GM04503 (cell line): ENCODE data around the gene CFAP44.
"Not testable (repeated sequence)": the region's sequence is repeated elsewhere in the genome, so short reads cannot be mapped to it uniquely, and the experiment has no call there.

ENCODE experiments used
- DNase-seq: peaks from one replicate; pipeline ENCODE4 v3.0.0-alpha.2; 2012; ENCODE audit warnings: low read depth

CFAP44 gene, protein sequence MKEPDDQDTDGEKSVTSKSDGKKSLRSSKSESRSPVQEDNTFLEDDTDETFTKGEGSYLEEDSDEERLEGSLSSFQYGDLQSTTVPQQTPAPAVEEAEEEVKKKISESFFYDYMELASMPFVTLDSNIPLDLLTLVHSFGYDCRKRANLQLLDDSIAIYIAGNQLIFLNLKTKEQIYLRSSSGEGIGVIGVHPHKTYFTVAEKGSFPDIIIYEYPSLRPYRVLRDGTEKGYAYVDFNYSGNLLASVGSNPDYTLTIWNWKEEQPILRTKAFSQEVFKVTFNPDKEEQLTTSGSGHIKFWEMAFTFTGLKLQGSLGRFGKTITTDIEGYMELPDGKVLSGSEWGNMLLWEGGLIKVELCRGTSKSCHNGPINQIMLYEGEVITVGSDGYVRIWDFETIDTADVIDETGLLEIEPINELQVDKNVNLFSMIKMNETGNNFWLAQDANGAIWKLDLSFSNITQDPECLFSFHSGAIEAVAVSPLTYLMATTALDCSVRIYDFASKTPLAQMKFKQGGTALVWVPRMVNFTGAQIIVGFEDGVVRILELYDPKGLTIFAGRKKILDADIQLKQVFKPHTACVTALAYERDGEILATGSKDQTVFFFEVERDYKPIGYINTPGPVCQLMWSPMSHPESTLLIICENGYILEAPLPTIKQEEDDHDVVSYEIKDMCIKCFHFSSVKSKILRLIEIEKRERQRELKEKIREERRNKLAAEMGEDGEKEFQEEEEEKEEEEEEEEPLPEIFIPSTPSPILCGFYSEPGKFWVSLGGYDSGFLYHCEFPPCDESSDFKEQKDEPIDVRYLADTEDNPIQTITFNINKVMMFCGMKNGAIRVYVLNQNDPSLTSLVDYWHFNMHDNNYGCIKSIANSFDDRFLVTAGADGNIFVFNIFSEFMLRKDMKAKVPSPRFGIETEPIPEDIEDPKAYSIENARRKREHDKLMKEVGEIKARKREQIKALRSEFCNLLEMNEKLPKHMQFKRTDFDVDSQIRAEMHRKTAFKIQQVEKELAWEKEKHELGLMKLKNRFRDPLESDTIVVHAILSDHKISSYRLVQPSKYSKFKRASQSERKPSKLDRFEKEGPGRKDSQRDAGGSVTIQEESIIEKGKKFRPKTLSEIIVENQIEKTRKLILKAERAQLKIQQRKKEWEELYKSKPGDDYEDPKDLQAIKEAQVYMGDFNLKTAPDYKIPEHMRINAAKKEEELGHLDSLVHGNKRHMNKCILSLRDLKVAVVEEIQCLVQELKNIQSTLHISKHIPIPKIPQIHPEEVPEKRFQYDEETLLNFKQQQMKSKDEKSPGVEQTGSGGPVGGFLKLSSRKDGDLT (N-terminal part only)

DNA sequence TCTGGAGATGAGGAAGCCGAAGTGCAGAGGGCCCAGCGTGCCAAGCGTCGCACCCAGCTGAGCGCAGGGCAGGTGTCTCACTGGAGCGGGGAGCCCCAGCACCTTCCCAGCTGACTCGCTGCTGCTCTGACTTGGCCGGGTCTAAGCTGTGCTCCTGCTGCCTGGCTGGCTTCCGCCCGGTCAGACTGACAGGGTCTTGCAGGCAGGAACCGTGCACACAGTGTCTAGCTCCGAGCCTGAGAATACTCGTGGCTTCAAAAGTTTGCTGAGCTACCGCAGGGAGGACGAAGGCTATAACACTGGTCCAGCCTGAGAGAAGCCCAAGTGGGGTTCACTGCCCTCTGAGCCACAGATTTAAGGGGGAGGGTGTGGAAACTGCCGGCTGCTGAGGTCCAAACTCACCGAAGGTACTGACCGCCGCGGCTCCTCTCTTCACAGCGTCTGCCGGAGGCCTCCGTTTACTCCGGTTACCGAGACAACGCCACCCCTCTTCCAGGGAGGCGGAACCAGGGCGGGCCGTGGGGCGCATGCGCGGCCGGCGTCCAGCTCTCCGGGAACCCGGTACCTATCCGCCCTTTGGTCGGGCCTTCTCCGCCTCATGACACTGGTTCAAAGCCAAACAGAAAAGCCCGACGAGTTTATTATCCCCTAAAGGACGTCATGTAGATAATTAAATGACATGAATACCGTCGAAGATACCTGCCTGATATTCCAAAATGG is at the start of gene CFAP44:
TSS of gene CFAP44 (minus strand) at position 443 of the 720 bp plus-strand sequence. CDS start 7,829 bp downstream, outside the sequence.
- no peak for DNase-seq

DNA sequence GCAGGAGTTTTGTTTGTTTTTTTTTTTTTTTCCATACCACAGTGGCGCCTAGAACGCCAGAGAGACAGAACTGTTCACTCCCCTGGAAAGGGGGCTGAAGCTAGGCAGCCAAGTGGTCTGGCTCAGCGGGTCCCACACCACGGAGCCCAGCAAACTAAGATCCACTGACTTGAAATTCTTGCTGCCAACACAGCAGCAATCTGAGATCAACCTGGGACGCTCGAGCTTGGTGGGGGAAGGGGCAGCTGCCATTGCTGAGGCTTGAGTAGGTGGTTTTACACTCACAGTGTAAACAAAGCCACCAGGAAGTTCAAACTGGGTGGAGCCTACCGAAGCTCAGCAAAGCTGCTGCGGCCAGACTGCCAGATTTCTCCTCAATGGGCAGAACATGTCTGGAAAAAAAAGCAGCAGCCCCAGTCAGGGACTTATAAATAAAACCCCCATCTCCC is 43.9 kb upstream of the CFAP44 start:
- DNase-seq: no peak

DNA sequence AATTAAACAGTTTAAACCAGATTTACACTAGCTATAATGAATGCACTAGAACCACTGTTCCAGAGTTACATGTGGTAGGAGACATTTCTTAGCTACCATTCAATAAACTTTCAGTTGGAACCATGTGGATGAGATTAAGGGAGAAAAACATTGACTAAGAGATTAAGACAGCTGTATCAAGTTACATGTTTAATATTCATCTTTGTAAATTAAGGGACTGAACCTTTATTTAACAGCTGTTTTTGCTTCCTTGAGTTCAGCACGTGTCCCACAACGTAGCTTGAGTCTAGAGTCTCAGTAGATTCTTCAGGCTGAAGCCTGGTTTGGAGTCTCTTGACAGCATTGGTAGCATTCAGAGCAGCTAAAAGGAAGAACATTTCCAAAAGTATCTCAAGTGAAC is 27.2 kb upstream of the CFAP44 start:
- DNase-seq: no peak

DNA sequence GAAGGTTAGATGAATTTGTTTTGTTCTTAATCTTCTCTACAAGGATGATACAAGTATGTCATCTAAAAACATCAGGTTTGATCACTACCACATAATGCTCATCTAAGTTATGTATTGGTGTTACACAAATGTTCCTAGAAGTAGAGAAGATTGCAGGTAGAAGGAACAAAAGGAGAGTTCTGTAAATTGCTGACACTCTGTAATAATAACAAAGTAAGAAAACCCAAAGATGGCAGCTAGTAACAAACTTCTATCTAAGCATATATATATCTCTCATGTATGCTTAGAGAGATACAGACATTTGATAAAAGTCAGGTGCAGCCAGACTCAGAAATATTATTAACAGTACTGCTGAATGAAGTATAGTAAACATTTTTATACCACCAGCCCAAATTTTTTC is 20.2 kb upstream of the CFAP44 start:
- DNase-seq: no peak

DNA sequence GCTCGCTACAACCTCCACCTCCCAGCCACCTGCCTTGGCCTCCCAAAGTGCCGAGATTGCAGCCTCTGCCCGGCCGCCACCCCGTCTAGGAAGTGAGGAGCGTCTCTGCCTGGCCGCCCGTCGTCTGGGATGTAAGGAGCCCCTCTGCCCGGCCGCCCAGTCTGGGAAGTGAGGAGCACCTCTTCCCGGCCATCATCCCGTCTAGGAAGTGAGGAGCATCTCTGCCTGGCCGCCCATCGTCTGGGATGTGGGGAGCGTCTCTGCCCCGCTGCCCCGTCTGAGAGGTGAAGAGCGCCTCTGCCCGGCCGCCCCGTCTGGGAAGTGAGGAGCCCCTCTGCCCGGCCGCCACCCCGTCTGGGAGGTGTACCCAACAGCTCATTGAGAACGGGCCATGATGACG is 17.3 kb upstream of the CFAP44 start:
- DNase-seq: not testable (repeated sequence)

DNA sequence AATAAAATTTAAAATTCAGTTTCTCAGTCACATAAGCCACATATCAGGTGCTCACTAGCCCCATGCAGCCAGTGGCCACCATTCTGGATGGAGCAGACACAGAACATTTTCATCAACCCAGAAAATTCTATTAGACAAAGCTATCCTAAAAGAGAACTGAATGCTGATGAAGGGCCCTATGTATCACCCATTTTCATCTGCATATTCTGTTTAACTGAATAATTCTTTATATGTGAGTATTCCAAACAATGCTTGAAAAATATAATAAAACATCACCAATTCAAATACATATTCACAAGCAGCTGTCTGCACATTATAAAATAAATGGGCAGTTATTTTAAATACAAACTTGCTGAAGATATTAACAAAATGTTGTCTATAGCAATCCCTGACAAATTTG is 14.2 kb upstream of the CFAP44 start:
- no peak for DNase-seq

DNA sequence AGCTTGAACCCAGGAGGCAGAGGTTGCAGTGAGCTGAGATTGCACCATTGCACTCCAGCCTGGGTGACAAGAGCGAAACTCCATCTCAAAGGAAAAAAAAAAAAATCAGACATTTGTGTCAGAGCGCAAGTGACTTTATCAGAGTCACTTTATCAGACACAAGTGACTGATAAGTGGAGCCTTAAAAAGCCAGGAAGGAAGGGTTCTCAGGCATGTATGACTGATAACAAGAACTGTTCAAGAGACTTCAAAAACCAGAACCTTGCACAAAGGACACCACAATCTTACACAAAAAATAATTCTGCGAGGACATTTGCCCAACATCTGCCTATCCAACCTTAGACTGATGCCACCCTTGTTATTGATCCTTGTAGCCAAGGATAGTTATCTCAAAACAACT is 13.3 kb upstream of the CFAP44 start:
- no peak for DNase-seq

DNA sequence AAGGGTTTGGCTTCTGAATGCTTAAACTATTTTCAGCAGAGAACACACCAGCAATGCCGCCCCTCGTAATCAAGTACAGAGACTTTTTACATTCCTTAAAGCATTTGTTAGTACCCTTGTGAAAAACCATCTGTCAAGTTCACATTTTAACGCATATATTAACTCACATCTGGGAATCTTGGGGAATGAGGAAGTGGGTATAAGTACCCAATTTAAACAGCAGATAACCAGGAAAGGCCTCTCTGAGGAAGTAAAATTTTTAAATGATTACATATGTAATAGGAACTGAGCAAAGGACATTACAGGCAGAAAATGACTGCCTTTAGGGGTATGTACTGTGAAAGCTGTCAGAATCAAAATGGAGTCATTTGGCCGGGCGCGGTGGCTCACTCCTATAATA is 12.8 kb upstream of the CFAP44 start:
- no peak for DNase-seq

DNA sequence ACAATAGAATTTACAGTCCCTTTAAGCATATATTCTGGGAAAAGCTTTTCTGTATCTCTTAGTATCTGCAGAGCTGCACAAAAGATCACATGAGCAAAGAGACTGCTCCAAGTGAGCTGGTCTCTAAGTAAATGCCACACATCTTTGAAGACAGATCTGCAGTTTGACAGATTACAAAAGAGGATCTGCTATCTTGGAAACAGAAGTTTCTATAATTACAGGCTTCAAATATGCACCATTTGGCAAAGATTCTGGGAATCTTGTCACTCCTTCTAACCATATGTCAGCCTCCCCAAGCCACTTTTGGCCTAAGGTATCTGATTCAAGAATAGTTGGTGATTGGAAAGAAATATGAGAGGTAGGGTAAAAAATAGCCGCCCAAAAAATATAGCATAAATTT is 9.6 kb upstream of the CFAP44 start:
- DNase-seq: no peak

DNA sequence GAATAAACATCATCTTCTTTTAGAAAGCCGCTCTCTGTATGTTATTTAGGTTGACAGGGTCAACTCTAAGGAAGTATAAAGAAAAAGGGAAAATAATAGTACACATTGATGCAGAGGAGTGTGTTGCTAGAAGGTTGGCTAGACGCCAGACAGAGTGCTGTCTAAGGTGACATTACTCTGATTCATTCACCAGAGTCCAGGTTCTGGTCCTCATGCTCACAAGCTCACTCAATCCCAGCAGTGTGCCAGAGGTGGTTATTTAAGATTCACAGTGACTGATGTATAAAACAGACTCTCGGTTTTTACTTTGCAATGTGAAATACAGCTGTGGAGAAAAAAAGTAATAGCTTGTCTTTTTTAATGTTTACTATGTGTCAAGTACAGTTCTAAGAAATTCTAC is 1.7 kb downstream of the CFAP44 start:
- DNase-seq: no peak

DNA sequence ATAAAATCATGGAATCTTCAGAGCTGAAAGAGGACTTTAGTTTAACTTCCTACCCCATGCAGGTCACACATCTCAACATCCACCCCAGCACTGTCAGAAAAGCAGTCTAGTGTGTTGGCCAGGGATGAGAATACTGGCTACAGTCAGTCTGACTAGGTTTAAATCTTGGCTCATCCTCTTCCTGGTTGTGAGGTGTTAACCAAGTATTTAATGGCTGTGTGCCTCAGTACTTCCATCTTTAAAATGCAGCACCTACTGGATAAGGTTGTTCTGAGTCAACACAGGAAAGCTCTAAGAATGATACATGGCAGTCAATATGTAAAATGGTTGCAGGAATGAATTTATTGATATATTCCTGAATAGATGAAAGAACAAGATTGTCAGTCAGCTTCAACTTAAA is 3.1 kb downstream of the CFAP44 start:
- no peak for DNase-seq

DNA sequence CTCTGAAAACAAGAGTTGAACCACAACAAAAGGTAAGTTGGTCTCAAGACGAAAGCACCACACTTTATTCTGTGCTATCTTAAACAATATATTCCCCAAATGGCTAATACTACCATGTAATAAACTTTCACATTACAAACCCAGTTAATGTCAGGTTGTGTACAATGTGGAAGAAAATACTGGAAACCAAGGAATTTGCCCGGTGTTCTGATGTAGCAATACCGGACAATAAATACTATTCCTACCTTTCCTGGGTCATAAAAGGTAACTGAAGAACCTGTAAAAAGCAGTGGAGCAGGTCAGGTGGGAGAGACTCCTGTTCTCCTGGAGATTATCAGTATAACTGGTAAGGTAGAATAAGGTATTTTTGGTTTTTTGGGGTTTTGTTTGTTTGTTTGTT is 3.9 kb downstream of the CFAP44 start:
- DNase-seq: no peak

DNA sequence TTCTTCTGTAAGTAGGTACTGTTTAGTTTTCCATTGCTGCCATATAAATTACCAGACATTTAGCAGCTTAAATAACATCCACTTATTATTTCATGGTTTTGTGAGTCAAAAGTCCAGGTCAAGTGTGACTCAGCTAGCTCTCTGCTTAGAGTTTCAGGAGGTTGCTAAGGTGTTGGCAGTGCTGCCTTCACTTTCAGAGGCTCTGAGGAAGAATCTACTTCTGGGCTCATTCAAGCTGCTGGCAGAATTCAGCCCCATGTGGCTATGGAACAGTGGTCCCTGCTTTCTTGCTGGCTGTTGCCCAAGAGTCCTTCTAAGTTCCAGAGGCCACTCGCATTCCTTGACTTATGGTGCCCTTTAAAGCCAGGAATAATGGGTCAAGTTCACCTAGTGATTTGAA is 4.5 kb downstream of the CFAP44 start:
- peak; percentile 18 for DNase-seq

DNA sequence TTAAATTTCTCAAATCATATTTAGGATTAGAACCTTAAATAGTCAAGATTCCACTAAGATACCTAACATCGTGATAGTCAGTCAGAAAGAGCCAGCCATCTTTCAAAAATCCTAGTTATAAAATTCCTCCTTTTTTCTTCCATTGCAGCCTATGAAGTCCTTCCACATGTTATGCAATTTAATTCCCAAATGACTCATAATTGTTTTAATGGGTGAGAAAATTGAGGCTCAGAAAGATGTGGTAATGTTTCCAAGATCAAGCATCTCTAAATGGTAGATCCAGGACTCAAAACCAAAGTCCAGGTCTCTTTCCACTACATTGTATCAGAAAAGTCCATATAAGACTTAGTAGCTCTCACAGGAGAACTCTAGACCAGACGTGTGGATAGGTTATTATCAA is 9.5 kb downstream of the CFAP44 start:
- peak; percentile 22 for DNase-seq

DNA sequence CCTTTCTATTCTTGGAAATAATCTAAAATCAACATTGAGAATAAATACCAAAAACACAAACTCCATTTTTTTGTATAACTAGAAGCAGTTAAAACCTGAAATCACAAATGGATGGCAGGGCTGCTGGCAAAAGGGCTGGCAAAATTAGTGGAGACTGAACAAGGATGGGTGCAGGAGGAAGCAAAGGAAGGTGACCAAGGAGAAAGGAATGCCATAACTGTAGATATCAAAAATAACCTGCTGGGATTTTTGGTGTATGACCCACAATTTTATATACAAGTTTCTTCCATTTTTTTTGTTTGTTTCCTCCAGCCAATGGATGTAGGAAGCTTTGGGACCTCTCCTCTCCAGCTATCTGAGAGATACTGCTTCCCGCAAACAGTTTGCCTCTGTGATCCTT is 12.7 kb downstream of the CFAP44 start:
- no peak for DNase-seq

DNA sequence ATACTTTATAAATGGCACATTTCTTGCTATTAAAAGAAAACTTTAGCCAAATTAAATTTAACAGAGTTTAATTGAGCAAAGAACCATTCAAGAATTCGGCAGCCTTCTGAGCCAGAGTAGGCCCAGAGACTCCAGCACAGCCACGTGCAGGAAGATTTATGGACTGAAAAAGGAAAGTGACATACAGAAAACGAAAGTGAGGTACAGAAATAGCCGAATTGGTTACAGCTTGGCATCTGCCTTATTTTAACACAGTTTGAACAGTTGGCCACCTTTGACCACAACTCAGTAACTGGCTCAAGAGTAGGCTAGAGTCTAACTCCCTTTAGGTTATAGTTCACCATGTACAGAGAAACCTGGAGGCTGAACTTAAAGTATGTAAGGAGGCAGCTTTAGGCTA is 17.6 kb downstream of the CFAP44 start:
- no peak for DNase-seq

DNA sequence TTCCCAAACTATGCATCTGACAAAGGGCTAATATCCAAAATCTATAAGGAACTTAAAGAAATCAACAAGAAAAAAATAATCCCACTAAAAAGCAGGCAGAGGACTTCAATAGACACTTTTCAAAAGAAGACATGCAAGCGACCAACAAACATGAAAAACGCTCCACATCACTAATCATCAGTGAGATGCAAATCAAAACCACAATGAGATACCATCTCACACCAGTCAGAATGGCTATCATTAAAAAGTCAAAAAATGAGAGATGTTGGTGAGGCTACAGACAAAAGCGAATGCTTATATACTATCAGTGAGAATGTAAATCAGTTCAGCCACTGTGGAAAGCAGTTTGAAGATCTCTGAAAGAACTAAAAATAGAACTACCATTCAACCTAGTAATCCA is 20.2 kb downstream of the CFAP44 start:
- no peak for DNase-seq

DNA sequence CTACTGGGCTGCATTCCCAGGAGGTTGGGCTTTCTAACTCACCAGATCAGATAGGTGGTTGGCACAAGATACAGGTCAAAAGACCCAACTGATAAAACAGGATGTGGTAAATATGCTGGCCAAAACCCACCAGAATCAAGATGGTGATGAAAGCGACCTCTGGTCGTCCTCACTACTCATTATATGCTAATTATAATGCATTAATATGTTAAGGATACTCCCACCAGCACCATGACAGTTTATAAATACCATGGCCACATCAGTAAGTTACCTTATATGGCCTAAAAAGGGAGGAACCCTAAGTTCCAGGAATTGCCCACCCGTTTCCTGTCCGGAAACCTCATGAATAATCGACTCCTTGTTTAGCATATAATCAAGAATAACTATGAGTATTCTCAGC is 31.6 kb downstream of the CFAP44 start:
- no peak for DNase-seq

DNA sequence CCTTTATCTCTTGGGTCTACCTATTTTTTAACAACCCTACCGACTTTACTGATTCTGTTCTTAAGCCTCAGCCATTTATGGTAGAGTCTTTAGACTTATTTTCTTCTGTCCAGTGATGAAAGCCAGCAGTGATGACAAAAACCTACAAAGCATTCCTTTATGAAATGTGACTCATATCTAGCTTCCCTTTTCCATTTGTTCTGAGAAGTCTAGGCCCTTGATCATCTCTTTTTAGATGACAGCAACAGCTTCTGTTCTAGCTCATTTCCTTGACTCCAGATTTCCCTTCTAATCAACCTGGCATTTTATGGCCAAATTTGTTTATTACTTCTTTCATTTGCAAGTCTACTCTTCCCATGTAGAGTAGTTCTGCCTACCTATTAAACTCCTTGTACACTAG is 36.1 kb downstream of the CFAP44 start:
- peak; percentile 26 for DNase-seq

DNA sequence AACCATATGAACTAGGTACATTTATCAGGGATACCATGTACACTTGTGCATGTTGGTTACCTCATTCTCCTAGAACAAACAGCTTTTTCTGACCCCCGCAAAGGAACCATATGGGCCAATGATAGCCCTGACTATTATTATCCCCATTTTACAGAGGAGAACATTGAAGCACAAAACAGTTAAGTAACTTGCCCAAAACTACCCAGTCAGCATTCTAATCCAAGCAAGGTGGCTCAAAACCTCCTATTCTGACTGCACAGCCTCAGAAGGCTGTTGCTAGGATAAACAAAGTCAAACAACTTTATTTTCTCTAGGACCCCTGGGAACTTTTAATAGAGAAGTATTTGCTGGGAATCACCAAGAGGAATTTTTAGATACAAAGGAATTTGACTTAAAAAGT is 36.7 kb downstream of the CFAP44 start:
- no peak for DNase-seq
